ENCODE results near the gene HYI. TPM values are rescaled to one million over a fixed set of nuclear protein-coding genes. Genes with fewer than 3 reads are reported as not detected.

HYI gene
- total and polyA plus RNA-seq, 2 of the 8 experiments (the other 6 are each of a cell fraction or from before 2014, with no cell fraction given) = 14.4 to 17.7 TPM

GRCh38 chr1:43473463-43473862 lies 19.7 kb upstream of the HYI start:
- no peak overlapping the region for H3K4me3 ChIP-seq (ENCODE audit: extremely low read depth in 1 of 4, insufficient read depth in 2 of 4, low read depth in 3 of 4, low read length in 4 of 4)
- WGBS, 2 experiments (ENCODE audit: extremely low coverage in 1 of 2, insufficient coverage in 1 of 2, insufficient read length in 1 of 2, insufficient replicate concordance in 2 of 2, low coverage in 1 of 2, low lambda C conversion rate in 2 of 2, missing lambda C conversion rate in 1 of 2) = 87% methylated on average over 4 of the region's 4 CpGs; no CpG with 5 or more reads in 1 of the 2 experiments
- H2BK5ac ChIP-seq (ENCODE audit: low read depth, low read length) = no peak overlapping the region
- no peak overlapping the region for H3K23ac ChIP-seq (ENCODE audit: insufficient read length)
- POLR2A ChIA-PET (ENCODE audit: partially characterized antibody) = no interaction called here
- H3K9me3 ChIP-seq (ENCODE audit: insufficient read depth in 2 of 2, low read depth in 1 of 2, low read length in 1 of 2) = no peaks in the 10 kb centered on the region
- H2BK120ac ChIP-seq (replicated peaks; ENCODE audit: low read depth, low read length) = no peak overlapping the region
- CTCF ChIA-PET (ENCODE audit: partially characterized antibody) = interaction anchor here (0.6 kb wide), 1 partner anchor 54 kb away, joined by 3 read pairs; no protein-coding TSS in a partner anchor
- DNase-seq (ENCODE audit: low read depth in 1 of 2, low spot score in 2 of 2) = no peak
- H3K23me2 ChIP-seq (ENCODE audit: low read depth, low read length) = no peaks in the 10 kb centered on the region
- H3K4me1 ChIP-seq (replicated peaks in 1 of 4; ENCODE audit: control insufficient read depth in 3 of 4, insufficient read depth in 4 of 4, low read length in 3 of 4) = no peaks in the 10 kb centered on the region
- no peaks in the 10 kb centered on the region for H3K79me1 ChIP-seq (ENCODE audit: low read depth, low read length)
- H3K18ac ChIP-seq (ENCODE audit: extremely low read depth, low read length) = no peak overlapping the region
- H2BK15ac ChIP-seq (ENCODE audit: low read length) = no peak overlapping the region
- H3K27ac ChIP-seq (ENCODE audit: low read depth, low read length) = no peak overlapping the region
- no peak overlapping the region for H4K8ac ChIP-seq (ENCODE audit: extremely low read depth, insufficient read depth, low read length)
- no peak overlapping the region for H2BK20ac ChIP-seq (ENCODE audit: low read length)
- TF ChIP-seq HDAC6 (IDR thresholded peaks at IDR 0.05; ENCODE audit: low read depth, low read length) (no peak), POLR2AphosphoS5 (IDR thresholded peaks at IDR 0.05; ENCODE audit: low read depth, low read length) (no peak), JUND (IDR thresholded peaks at IDR 0.05; ENCODE audit: low read length) (no peak)
- H3K79me2 ChIP-seq (ENCODE audit: control insufficient read depth in 1 of 2, insufficient read depth in 2 of 2, low read length in 2 of 2) = no peaks in the 10 kb centered on the region
- H3K4ac ChIP-seq (replicated peaks; ENCODE audit: insufficient read length, low read depth, low read length) = no peak overlapping the region
- H3K56ac ChIP-seq (replicated peaks; ENCODE audit: insufficient read length, low read depth, low read length) = no peak overlapping the region
- H4K20me1 ChIP-seq (replicated peaks in 1 of 2; ENCODE audit: control insufficient read depth in 1 of 2, insufficient read depth in 2 of 2, low read length in 2 of 2) = no peaks in the 10 kb centered on the region
- no peak overlapping the region for H3K14ac ChIP-seq (ENCODE audit: insufficient read length)
- no peak overlapping the region for H2AK5ac ChIP-seq (ENCODE audit: low read depth, low read length)
- no peaks in the 10 kb centered on the region for H3K36me3 ChIP-seq (ENCODE audit: control insufficient read depth in 2 of 4, insufficient read depth in 4 of 4, low read length in 3 of 4)
- no peak overlapping the region for H4K91ac ChIP-seq (replicated peaks; ENCODE audit: insufficient read length, low read length)
- no peaks in the 10 kb centered on the region for H3K27me3 ChIP-seq (replicated peaks in 1 of 4; ENCODE audit: control insufficient read depth in 3 of 4, extremely low read depth in 1 of 4, insufficient read depth in 3 of 4, low read length in 3 of 4)
- no peak overlapping the region for H2BK12ac ChIP-seq (ENCODE audit: low read depth, low read length)
- FAIRE-seq = no peak
- H2AFZ ChIP-seq (ENCODE audit: low read length) = no peak overlapping the region
- H4K5ac ChIP-seq (ENCODE audit: insufficient read length, low read depth, low read length) = no peak overlapping the region
- no peak overlapping the region for H3K9ac ChIP-seq (replicated peaks in 1 of 4; ENCODE audit: extremely low read depth in 1 of 4, low read depth in 3 of 4, low read length in 3 of 4)
- no peak overlapping the region for H3K4me2 ChIP-seq (ENCODE audit: insufficient read depth in 1 of 2, low read depth in 2 of 2, low read length in 2 of 2)
